HL-60 (cell line): ENCODE data around the gene MCEMP1.
A peak's percentile ranks its signal among the peaks of the same experiment; 100 is the strongest.

Experiments used
- DNase-seq, 2 experiments: peaks; one replicate each; pipeline ENCODE4 v3.0.0-alpha.2; 2010 to 2020; ENCODE audit warnings: low read depth in 1 of 2, low spot score in 1 of 2
- H3K27ac ChIP-seq: fragments of 250-450 bp; sonication (Bioruptor Pico); replicated peaks from 2 replicates; pipeline ENCODE4 v1.5.1; 2020; ENCODE audit warnings: mild to moderate bottlenecking, moderate library complexity
- H3K27me3 ChIP-seq: fragments of 250-450 bp; sonication (Bioruptor Pico); 2 replicates; pipeline ENCODE4 v1.5.1; 2021; ENCODE audit warnings: mild to moderate bottlenecking, moderate library complexity; ENCODE audit not compliant: insufficient read depth, poor library complexity, severe bottlenecking
- H3K4me3 ChIP-seq: replicated peaks from 2 replicates; pipeline ENCODE4 v1.5.1; 2011; ENCODE audit warnings: mild to moderate bottlenecking, control low read depth, low read length; ENCODE audit not compliant: insufficient read depth
- CTCF ChIP-seq: IDR thresholded peaks from one replicate; pipeline ENCODE4 v1.5.1; 2011; ENCODE audit warnings: low read length, control low read depth, inconsistent platforms; ENCODE audit not compliant: insufficient read depth
- GABPA ChIP-seq: IDR thresholded peaks from 2 replicates; pipeline ENCODE4 v1.6.1; 2012; ENCODE audit warnings: low read depth
- POLR2AphosphoS5 ChIP-seq: IDR thresholded peaks from 2 replicates; pipeline ENCODE4 v1.6.1; 2012; ENCODE audit warnings: low read depth
- REST ChIP-seq: IDR thresholded peaks from 2 replicates; pipeline ENCODE4 v1.6.1; 2012; ENCODE audit warnings: low read depth; ENCODE audit not compliant: insufficient replicate concordance
- SPI1 ChIP-seq: IDR thresholded peaks from 2 replicates; pipeline ENCODE4 v1.6.1; 2012; ENCODE audit warnings: low read depth, mild to moderate bottlenecking, borderline replicate concordance

MCEMP1 gene

DNA sequence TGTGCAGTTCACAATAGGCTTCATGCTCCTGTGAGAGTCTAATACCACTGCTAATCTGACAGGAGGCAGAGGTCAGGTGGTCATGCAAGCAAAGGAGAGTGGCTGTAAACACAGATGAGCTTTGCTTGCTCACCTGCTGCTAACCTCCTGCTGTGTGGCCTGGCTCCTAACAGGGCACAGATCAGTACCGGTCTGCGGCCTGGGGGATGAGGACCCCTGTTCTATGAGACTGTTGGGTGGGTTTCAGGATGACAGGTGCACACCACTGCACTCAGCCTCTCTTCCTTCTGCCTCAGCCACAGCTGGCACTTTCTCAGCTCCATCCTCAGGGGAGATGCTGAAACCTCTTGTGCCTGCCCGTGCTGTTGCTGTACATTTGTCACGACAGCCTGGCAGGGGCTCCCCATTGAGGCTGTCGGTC, 45.4 kb downstream of the MCEMP1 start:
- no peak for DNase-seq
- H3K4me3 ChIP-seq: no peak overlapping the region
- H3K27me3 ChIP-seq: no peaks in the 10 kb centered on the region
- TF ChIP-seq REST (no peak), SPI1 (no peak), GABPA (no peak), CTCF (no peak), POLR2AphosphoS5 (no peak)
- H3K27ac ChIP-seq: no peak overlapping the region

- no peak overlapping the region for H3K4me3 ChIP-seq
- peaks cover 3% of the 10 kb centered on the region for H3K27me3 ChIP-seq
- TF ChIP-seq REST: no peak
- TF ChIP-seq POLR2AphosphoS5: no peak
- TF ChIP-seq GABPA: no peak
- DNase-seq: no peak
- no peak overlapping the region for H3K27ac ChIP-seq
Measured at GRCh38 chr19:7725791-7726190, 48.9 kb downstream of the MCEMP1 start.

DNA sequence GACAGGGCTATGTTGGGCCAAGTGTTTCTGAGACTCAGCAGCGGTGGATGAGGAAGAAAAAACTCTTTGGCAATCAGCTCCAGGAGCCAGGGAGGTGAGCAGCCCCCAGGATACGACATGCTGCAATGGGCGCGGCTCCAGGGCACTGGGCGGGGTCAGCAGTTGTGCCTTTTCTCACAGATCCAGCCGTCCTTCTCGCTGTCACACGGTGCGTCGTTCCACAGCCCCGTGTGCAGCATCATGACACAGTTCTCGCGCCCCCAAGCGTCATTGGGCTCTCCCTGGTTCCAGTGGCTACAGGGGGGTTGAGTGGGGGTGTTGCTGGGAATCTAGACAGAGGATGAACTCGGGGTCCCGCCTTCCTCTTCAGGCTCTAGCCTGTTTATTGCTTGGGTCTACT, 52.3 kb downstream of the MCEMP1 start:
- DNase-seq: peak in 1 of 2 experiments; percentile 21
- Histone ChIP-seq H3K4me3 (no peak overlapping the region), H3K27ac (no peak overlapping the region), H3K27me3 (peaks cover 3% of the 10 kb centered on the region)
- TF ChIP-seq SPI1 (no peak), GABPA (no peak), REST (no peak), CTCF (no peak)
